GM19372 (cell line): Measurements from ENCODE around the gene OR1F1.

Experiments
- ATAC-seq: cut with Tn5 transposase; IDR thresholded peaks from one replicate; pipeline ENCODE4 v1.9.1; 2021; ENCODE audit warnings: mild to moderate bottlenecking, low read depth, moderate library complexity; ENCODE audit not compliant: unreplicated experiment

Gene OR1F1

GRCh38 chr16:3242709-3243108 lies 54.7 kb downstream of the OR1F1 start:
- ATAC-seq = no peak

GRCh38 chr16:3243882-3244281 lies 55.9 kb downstream of the OR1F1 start:
- ATAC-seq = no peak

GRCh38 chr16:3246002-3246401 lies 58.0 kb downstream of the OR1F1 start:
- ATAC-seq = no peak

- ATAC-seq = no peak
These were observed 58.9 kb downstream of the OR1F1 start for GRCh38 chr16:3246876-3247275.

- no peak for ATAC-seq
These were observed 60.6 kb downstream of the OR1F1 start for GRCh38 chr16:3248596-3248995.

- ATAC-seq = no peak
These were observed 61.0 kb downstream of the OR1F1 start for GRCh38 chr16:3249020-3249419.

- no peak for ATAC-seq
These were observed 61.4 kb downstream of the OR1F1 start for GRCh38 chr16:3249451-3249850.

- ATAC-seq = no peak
These were observed 65.0 kb downstream of the OR1F1 start for GRCh38 chr16:3252967-3253366.

GRCh38 chr16:3254309-3254708 lies 66.3 kb downstream of the OR1F1 start:
- ATAC-seq = no peak
